IPS-18c (cell line): ENCODE data around the gene APBA1.
"Not testable (repeated sequence)": the region's sequence is repeated elsewhere in the genome, so short reads cannot be mapped to it uniquely, and the experiment has no call there.

Source experiments
- H3K4me3 ChIP-seq: 2 replicates; pipeline ENCODE4 v1.7.0; 2013; ENCODE audit warnings: low read depth, mild to moderate bottlenecking, low read length, moderate library complexity; ENCODE audit not compliant: insufficient read depth
- H3K9me3 ChIP-seq: one replicate; pipeline ENCODE4 v1.6.1; 2013; ENCODE audit warnings: mild to moderate bottlenecking, low read length, moderate library complexity; ENCODE audit not compliant: control insufficient read depth, insufficient read depth

Gene APBA1

GRCh38 chr9:69456201-69456600, 216.0 kb downstream of the APBA1 start:
- no peak overlapping the region for H3K4me3 ChIP-seq
- no peaks in the 10 kb centered on the region for H3K9me3 ChIP-seq

- no peaks in the 10 kb centered on the region for H3K9me3 ChIP-seq
- no peak overlapping the region for H3K4me3 ChIP-seq
These were observed 216.9 kb downstream of the APBA1 start for GRCh38 chr9:69455311-69455710.

- Histone ChIP-seq H3K9me3 (no peaks in the 10 kb centered on the region), H3K4me3 (no peak overlapping the region)
These were observed 217.8 kb downstream of the APBA1 start for GRCh38 chr9:69454321-69454720.

GRCh38 chr9:69453746-69454145, 218.4 kb downstream of the APBA1 start:
- H3K4me3 ChIP-seq, result no peak overlapping the region
- no peaks in the 10 kb centered on the region for H3K9me3 ChIP-seq

DNA sequence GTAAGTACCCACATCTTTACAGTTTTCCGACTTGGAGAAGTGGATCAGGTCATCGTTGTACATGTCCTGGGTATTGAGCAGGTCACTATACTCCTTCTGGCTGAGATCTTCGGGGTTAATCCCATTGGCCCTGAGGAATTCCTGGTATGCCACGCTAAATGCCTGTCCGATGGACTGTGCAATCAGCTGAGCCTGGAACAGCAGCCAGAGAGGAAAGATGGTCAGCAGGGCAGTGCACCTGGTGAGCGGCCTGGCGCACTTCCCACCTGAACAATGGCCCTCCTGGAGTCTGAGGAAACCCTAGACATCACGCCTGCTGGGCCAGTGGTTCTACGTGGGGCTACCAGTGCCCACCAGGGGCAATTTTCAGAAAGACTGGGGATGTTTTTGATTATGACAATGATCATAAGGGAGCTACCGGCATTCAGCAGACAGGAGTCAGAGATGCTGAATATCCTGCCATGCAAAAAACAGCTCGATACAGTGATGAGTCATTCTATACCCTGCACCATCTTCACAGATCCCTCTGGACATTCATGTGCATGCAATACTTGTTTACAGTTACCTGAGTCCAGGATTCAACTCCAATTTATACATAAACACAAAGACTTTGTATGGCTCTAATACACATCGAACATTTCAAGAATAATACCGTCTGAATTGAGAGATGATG, 219.9 kb downstream of the APBA1 start:
- Histone ChIP-seq H3K4me3 (no peak overlapping the region), H3K9me3 (no peaks in the 10 kb centered on the region)

DNA sequence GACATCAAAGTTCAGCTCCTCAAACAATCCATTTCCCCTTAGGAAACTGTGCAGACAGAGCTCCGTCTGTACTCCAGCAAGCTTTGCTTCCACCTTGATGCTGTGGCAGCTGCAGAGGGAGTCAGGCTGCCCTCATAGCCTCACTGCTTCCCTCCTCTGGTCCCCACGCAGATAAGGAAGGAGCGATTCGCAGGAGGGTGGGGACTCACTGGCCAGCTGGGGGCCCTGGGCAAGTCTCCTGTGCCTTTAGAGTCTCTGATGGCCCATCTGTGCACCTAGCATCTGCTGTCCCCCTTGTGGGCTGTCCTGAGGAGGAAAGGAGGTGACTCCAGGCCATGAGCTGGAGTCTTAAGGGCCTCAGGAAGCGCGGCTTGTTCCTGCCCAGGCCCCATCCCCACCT, 225.7 kb downstream of the APBA1 start:
- Histone ChIP-seq H3K4me3 (no peak overlapping the region), H3K9me3 (no peaks in the 10 kb centered on the region)

DNA sequence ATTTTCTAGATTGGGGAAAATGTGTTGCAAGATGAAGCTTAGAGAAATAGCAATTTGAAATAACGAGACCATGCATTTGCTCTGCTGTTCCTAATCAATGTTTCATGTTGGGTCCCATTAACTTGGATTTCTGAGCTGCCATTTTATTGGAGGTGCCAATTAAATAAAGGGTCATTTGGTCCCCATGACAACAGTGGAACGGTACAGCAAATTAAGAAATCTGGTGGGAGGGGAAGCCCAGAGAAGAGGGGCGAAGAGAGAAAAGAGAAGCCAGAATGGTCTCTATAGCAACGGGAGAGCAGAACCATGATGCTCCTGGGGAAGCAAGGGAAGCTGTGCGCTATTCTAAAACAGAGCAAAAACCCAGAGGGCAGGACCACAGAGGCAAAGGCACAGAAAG, 226.9 kb downstream of the APBA1 start:
- no peaks in the 10 kb centered on the region for H3K9me3 ChIP-seq
- H3K4me3 ChIP-seq, result no peak overlapping the region

- H3K9me3 ChIP-seq, result no peaks in the 10 kb centered on the region
- no peak overlapping the region for H3K4me3 ChIP-seq
These were observed 227.4 kb downstream of the APBA1 start for GRCh38 chr9:69444791-69445190.

- no peak overlapping the region for H3K4me3 ChIP-seq
- no peaks in the 10 kb centered on the region for H3K9me3 ChIP-seq
These were observed 228.2 kb downstream of the APBA1 start for GRCh38 chr9:69444021-69444420.

GRCh38 chr9:69443178-69443577, 229.0 kb downstream of the APBA1 start:
- no peak overlapping the region for H3K4me3 ChIP-seq
- H3K9me3 ChIP-seq, result no peaks in the 10 kb centered on the region

GRCh38 chr9:69442486-69442885, 229.7 kb downstream of the APBA1 start:
- H3K9me3 ChIP-seq, result no peaks in the 10 kb centered on the region

GRCh38 chr9:69440254-69440955, 231.8 kb downstream of the APBA1 start:
- H3K9me3 ChIP-seq, H3K4me3 ChIP-seq: not testable (repeated sequence)

More at GRCh38 chr9:69442486-69442885, 229.7 kb downstream of the APBA1 start:
- H3K4me3 ChIP-seq, result no peak overlapping the region

- H3K9me3 ChIP-seq, H3K4me3 ChIP-seq: not testable (repeated sequence)
These were observed 232.5 kb downstream of the APBA1 start for GRCh38 chr9:69439654-69440053.

- no peak overlapping the region for H3K4me3 ChIP-seq
- no peaks in the 10 kb centered on the region for H3K9me3 ChIP-seq
These were observed 238.2 kb downstream of the APBA1 start for GRCh38 chr9:69433968-69434367.

GRCh38 chr9:69433392-69433791, 238.8 kb downstream of the APBA1 start:
- no peaks in the 10 kb centered on the region for H3K9me3 ChIP-seq
- no peak overlapping the region for H3K4me3 ChIP-seq

DNA sequence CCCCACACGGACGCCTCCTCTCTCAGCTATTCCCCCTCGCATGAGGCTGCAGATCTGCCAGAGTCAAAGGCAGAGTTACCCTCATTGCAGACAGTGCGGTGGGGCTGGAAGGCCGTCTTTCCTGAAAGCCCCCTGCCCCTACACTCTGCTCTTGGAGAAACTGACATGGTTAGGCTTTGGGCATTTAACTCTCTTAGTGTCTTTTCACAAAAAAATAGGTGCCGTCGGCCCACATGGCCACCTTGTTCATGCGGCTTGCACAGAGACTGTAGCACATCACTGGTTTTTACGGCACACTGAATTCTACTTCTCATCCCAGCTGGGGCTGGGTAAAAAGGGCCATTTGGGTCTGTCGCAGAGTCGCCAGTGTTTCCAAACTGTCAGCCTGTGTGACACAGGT, 239.5 kb downstream of the APBA1 start:
- Histone ChIP-seq H3K4me3 (no peak overlapping the region), H3K9me3 (peaks cover 2% of the 10 kb centered on the region)

- Histone ChIP-seq H3K4me3 (no peak overlapping the region), H3K9me3 (peaks cover 2% of the 10 kb centered on the region)
These were observed 240.4 kb downstream of the APBA1 start for GRCh38 chr9:69431777-69432176.

DNA sequence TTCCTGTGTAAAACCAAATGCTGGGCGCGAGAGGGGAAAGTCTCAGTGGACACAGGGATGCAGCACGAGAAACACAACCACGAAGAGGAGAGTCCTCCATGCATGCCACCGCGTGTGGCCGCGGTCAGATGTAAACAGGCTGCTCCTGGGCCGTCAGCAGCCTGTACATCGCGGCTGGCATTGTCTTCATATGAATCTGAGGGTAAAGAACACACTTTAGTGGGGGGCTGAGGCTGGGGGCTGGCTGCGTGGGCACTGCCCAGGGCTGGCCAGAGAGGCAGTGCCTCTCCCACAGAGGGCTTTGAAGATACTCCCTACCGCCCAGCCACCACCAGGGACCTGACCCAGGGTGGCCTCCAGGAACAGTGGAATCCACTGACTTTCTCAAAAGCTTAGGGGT, 241.0 kb downstream of the APBA1 start:
- Histone ChIP-seq H3K9me3 (peaks cover 2% of the 10 kb centered on the region), H3K4me3 (no peak overlapping the region)

DNA sequence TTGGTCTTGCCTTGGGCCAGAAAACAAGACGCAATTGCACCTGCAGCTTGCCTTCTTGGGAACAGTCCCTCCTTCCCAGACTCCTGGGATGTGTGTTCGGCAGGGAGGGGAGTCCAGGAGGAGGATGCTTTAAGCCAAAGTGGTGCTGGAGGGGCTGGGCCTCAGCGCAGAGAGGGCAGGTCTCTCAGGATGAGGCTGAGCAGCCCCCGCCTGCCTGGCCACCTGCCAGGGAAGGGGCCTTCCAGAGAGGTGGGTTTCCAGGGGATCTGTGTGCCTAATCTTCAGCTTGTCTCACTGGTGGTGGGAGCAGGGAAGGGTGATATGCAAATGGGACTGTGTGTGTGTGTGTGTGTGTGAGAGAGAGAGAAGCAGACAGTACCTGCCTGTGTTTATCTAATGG, 242.0 kb downstream of the APBA1 start:
- Histone ChIP-seq H3K4me3 (no peak overlapping the region), H3K9me3 (peaks cover 2% of the 10 kb centered on the region)
